HL-60 (cell line): ENCODE measurements around the gene CMIP.

Experiments
- POLR2AphosphoS5 ChIP-seq: IDR thresholded peaks from 2 replicates; pipeline ENCODE4 v1.6.1; 2012; ENCODE audit warnings: low read depth
- SPI1 ChIP-seq: IDR thresholded peaks from 2 replicates; pipeline ENCODE4 v1.6.1; 2012; ENCODE audit warnings: low read depth, mild to moderate bottlenecking, borderline replicate concordance
- TF ChIP-seq, protein P1 (sequence below): IDR thresholded peaks from one replicate; pipeline ENCODE4 v1.5.1; 2011; ENCODE audit warnings: low read length, control low read depth, inconsistent platforms; ENCODE audit not compliant: insufficient read depth

DNA sequence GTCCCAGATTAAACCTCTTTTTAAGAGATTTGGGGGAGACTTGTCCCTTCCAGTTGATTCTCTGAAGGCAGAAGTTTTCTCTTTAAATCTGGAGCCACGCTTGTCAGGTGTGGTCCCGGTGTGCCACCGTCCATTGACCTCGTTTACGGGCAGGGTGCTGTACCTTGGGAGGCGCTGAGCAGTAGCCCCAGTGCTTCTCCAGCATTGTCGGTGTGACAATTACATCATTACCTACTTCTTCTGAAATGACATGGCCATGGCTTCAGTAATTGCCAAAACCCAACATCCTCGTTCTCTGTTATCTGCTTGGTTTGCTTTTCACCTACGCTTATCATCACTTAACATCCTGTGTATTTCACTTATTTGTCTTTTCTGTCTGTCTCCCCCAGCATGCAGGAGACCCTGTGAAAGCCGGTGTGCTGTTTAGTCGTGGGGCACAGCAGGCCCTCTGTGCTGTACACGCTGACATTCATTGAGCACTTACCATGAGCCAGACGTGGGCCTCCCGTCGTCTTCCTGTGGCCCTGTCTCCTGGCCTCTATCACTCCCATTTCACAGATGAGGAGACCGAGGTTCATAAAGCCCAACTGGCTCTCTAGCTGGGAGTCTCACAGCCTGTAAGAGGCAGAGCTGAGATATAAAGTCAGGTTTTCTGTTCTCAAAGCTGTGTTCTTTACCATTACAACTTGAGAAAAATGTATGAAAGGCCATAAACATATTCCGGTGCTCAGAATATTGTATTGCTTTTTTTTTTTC, 143.9 kb downstream of the CMIP start:
- TF ChIP-seq, protein P1, sequence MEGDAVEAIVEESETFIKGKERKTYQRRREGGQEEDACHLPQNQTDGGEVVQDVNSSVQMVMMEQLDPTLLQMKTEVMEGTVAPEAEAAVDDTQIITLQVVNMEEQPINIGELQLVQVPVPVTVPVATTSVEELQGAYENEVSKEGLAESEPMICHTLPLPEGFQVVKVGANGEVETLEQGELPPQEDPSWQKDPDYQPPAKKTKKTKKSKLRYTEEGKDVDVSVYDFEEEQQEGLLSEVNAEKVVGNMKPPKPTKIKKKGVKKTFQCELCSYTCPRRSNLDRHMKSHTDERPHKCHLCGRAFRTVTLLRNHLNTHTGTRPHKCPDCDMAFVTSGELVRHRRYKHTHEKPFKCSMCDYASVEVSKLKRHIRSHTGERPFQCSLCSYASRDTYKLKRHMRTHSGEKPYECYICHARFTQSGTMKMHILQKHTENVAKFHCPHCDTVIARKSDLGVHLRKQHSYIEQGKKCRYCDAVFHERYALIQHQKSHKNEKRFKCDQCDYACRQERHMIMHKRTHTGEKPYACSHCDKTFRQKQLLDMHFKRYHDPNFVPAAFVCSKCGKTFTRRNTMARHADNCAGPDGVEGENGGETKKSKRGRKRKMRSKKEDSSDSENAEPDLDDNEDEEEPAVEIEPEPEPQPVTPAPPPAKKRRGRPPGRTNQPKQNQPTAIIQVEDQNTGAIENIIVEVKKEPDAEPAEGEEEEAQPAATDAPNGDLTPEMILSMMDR = no peak
- TF ChIP-seq SPI1 (no peak), POLR2AphosphoS5 (no peak)
